Stimulated activated CD8-positive, alpha-beta memory T cell treated with anti-CD3 and anti-CD28 coated beads, Interleukin-7, amount 100 ng/mL, for 48 hours (primary cell): ENCODE results near the gene ZNF618.

Experiments used
- DNase-seq, 2 donors: peaks; one replicate each; pipeline ENCODE4 v3.0.0-alpha.2; 2020; ENCODE audit warnings: low read depth in 1 of 2; ENCODE audit errors: extremely low read depth in 1 of 2

Gene ZNF618

DNA sequence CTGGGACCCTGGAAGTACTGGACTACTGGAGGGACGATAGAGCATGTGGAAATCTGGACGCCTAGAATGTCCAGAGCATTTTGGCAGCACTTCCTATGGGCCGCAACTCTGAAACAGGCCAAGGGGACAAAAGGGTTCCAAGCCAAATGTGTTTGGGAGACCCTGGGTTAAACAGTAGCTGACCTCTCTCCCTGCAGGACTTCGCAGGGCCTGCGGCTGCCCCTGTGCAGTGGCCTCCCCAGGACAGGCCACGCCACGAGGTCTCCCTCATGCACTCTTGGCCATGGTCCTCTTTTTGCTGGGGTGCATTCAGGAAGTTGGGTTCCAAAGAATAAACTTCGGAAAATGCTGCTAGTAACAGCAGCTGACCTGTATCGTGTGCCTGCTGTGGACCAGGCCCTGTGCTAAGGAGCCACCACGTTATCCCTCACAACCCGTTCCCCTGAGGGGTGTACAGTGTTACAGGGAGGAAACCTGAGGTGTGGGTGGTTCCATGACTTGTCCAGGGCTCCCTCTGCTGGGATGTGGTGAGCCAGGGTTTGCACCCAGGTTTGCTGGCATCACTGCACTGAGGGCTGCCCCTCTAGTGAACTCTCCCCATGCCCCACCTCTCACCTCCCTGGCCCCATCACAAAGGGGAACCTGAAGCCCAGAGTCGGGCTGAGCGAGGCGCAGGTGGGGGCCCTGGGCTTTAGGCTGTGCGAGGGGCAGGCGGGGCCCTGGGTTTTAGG lies 122.6 kb downstream of the ZNF618 start:
- DNase-seq = no peak

DNA sequence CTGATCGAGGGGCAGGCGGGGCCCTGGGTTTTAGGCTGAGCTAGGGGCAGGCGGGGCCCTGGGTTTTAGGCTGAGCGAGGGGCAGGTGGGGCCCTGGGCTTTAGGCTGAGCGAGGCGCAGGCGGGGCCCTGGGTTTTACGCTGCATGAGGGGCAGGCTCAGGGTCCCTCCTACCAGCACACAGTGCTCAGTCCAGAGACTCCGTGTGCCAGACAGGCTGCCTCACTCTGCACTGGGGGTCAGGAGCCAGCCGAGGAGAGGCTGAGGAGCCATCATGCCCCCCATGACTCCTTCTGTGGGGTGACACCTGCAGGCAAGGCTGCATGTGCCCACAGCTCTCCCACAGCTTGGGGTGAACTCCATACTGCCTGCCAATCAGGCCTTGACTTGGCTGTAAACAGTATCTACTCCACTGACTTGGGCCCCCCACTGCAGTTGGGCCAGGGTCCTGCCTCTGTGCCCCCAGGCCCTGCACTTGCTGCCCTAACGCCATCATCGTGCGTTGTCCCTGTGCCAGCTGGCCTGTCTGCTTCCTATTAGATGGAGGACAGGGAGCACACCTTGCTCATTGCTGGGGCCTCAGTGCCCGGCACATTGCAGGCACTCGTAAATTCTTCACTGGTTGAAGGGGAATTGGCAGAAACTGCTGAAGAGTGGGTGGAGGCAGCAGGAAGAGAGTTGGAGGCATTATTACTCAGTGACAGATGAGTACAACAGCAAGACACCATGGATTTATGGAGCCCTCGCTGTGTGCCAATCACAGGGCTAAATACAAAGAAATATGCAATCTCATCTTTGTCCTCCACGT lies 123.3 kb downstream of the ZNF618 start:
- DNase-seq = no peak

DNA sequence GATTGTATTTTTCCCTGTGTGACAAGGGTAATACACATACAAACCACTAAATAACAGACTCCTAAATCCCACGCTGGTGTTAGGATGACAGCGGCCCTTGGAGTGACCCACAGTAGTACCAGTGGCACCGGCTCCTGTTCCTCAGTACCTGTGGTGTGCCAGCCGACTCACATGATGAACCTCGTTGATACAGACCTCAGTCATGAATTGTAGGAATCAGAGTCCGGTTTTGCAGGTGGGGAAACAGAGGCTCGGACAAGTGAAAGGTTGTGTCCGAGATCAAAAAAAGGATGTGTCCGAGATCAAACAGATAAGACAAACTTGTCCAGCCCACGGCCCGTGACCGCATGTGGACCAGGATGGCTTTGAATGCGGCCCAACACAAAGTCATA lies 124.0 kb downstream of the ZNF618 start:
- no peak for DNase-seq

DNA sequence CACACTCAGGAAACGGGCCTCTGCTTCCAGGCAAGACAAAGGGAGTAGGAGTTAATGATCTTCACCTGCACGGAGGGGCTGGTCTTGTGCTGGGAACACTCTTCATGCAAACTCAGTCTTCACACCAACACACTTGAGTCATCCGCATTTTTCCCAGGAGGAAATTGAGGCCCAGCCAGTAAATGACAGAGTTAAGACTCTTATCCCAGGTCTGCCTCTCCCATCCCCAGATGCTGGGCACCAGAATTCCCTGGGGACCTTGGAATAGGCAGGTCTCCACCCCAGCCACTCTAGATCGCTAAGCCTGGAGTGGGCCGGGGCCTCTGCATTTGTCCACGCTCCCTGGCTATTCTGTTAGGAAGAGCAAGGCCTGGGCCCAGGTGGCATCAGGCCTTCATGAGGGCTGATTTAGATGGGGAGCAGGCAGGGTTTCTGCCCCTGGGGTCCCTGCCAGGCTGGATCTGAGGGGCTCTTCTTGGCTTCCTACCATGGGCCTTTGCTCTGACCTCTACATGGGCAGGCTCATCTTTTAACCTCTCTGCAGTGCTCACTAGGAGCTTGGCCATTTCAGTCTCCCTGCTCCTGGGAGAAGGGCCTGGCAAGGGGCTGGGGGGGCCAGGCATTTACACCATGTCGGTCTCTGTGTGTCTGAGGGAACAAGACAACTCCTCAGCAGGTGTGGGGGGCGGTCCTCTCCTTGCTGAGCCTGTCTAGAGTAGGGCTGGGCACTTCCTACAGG lies 124.7 kb downstream of the ZNF618 start:
- DNase-seq = no peak

GRCh38 chr9:114001410-114001685 lies 125.2 kb downstream of the ZNF618 start:
- DNase-seq = no peak

DNA sequence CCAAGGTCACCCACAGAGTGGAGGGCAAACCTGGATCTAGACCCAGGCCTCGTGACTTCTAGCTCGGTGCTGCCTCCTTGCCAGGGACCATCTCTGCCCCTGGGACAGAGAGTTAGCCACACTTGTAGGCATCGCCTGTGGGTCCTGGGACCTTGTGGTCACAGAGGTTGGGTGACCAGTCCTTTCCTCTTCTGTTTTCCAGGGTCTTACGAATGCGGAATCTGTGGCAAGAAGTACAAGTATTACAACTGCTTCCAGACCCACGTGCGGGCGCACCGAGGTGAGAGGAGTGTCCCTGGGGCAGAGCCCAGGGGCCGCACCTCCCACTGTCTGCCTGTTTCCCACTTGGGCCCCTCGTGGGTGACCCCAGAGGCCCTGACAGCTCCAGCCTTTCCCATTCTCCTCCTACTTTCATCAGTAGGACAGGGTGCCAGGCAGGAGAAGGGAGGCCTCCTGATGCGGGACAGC lies 125.7 kb downstream of the ZNF618 start:
- DNase-seq = no peak

- DNase-seq = no peak
Observed at GRCh38 chr9:114002271-114002985, 126.3 kb downstream of the ZNF618 start.

DNA sequence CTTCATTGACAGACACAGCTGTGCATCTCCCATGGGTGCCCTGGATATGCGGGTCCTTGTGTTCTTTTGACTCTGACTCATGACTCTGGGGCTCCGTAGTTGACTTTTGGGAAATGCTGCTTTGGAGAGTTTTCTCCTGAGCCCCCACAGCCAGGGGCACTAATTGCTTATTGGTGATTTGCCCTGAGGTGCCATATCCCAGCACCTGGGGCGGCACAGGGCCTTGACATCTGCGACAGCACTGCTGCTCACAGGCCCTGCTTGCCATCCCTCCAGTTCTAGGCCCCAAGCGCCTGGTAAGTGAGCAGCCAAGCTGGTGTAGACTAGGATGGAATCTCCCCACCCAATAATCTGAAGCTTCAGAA lies 126.9 kb downstream of the ZNF618 start:
- DNase-seq = no peak

GRCh38 chr9:114003351-114003750 lies 127.2 kb downstream of the ZNF618 start:
- DNase-seq = no peak

DNA sequence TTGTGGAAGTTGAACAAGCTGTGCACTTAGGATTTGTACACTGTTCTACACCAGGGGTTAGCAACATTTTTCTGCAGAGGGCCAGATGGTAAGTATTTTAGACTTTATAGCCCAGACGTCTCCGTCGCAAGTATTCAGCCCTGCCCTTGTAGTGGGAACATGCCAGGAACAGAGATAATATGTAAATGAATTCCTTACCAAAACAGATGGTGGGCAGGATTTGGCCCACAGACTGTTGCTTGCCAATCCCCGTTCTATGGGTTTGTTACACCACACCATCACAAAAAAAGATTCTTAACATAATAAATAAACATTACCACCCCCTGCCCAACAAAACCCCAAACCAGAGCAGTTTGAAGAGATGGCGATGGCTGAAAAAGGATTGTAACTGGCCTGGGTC lies 127.6 kb downstream of the ZNF618 start:
- no peak for DNase-seq

DNA sequence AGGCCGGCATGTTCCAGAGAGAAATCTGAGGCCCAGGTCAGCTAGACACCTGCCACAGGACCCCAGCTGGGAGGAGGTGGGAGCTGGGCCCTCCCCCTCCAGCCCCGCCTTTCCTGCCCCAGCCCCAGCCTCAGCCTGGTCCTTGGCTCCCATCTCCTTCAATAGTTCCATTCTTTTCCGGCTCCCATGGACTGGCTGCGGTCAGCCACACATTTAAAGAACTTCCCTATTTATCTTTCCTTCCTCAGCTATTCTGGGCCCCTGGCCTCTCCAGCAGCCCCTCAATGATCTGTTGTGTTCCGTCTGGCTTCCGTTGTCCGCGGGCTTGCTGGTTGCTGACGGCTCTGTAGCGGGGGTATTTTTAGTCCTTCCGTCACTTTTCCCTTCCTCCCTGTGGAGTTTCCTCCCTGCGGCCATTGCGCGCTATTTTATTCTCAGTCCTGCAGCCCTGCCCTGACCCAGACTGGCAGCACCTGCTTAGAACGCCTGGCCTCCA lies 128.2 kb downstream of the ZNF618 start:
- DNase-seq = no peak

DNA sequence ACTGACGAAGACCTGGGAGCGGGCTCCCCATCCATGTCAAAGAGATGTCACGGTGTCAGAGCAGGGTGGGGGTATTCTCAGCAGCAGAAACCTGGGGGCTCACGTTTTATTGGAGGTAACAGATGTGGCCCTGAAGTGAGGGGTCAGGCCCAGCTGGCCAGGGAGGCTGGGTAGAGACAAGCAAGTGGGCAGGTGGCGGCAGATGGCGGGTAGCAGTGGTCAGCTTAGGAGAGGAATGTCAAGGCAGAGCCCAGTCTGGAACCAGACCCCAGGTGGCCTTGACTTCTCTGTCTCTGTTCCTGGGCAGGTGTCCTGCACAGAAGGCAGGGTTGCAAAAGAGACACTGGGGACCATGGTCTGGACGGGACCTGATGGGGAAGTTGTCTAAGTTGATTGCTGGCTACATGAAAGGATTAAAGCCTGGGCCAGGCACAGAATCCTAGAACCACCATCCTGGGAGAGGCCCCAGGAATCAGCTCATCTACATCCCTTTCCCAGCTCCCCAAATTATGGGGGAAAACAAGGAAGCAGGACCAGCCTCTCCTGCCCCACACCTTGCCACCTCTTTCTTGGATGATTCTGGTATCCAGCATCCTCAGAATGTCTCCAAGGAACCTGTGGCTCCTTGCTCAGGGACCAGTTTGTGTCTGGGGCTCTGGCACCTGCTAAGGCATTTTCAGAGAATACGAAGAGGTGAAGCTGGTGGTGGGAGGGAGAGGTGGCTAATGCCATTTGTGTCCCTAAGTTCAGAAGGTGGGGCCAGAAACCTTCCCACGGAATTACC lies 129.5 kb downstream of the ZNF618 start:
- no peak for DNase-seq

DNA sequence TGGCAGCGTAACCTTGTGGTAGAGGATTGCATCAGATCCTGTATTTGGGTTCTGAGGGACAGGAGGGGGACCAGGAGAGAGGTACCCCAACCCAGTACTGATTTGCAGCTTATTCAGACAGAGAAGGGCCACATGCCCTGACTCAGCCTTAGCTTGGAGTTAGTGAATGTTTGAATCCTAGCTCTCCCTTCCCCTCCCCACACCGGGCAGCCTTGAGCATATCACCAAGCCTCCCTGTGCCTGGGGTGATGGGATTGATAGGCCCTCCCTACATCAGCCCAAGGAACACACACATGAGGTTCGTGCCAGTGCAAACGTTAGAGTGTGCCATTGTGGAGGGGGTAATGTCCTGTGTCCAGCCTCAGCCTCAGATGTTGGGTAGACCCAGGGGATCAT lies 130.0 kb downstream of the ZNF618 start:
- no peak for DNase-seq

GRCh38 chr9:114006931-114007691 lies 131.0 kb downstream of the ZNF618 start:
- DNase-seq = no peak

- no peak for DNase-seq
Observed at GRCh38 chr9:114007991-114008666, 132.0 kb downstream of the ZNF618 start.

GRCh38 chr9:114008667-114009410 lies 132.7 kb downstream of the ZNF618 start:
- DNase-seq = no peak

GRCh38 chr9:114011313-114011712 lies 135.2 kb downstream of the ZNF618 start:
- no peak for DNase-seq

GRCh38 chr9:114012126-114012525 lies 136.0 kb downstream of the ZNF618 start:
- no peak for DNase-seq
